Eye (tissue), 1 donor: Measurements from ENCODE around the gene MISP3.
"Not testable (repeated sequence)": the region's sequence is repeated elsewhere in the genome, so short reads cannot be mapped to it uniquely, and the experiment has no call there.

Source experiments
- DNase-seq: peaks from one replicate; pipeline ENCODE4 v3.0.0-alpha.2; 2015

Gene MISP3

DNA sequence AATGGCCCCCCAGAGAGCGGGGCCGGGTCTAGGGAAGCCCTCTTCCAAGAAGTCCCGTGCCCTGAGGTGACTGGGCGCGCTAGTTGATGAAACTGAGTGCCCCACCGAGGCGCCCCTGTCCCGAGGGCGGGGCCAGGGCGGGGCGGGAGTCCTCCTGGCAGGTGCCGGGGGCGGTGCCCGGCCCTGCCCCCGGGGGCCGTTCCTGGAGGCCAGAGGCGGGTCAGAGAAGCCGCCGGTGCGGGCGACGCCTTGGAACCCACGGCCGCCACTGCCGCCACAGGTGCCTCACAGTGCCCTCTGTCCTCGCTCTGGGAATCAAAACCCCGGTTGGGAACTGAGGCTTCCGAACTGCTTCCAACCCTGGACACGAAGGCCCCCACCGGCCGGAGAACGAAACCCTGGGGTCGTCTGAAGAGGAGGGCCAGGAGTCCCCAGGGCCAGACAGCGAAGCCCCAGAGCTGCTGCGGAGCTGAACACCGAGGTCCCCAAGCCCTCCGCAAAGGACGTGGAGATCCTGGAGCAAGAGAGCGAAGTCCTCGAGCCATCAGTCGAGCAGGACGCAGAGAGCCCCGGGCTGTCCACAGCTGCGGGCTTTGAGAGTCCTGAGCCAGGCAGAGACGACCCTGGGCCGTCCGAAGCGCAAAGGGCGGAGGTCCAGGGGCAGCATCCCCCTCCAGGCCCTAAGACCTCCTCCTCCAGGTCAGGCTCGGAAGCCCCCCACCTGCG lies at the start of gene MISP3:
Gene MISP3 (plus strand): TSS at position 252 of the 726 bp plus-strand sequence. CDS start 524 bp downstream, outside the sequence.
- DNase-seq: peak; percentile 72

GRCh38 chr19:14023404-14024235 lies 49.0 kb upstream of the MISP3 start:
- DNase-seq: peak; percentile 31

GRCh38 chr19:14026652-14027192 lies 45.9 kb upstream of the MISP3 start:
- not testable (repeated sequence) for DNase-seq

- DNase-seq: no peak
Observed at GRCh38 chr19:14027856-14028450, 44.6 kb upstream of the MISP3 start, which contains the start of gene RLN3. Gene RLN3, plus strand, starts transcription at chr19:14028148. Its CDS starts 57 bp downstream, at chr19:14028205.

- DNase-seq: no peak
Observed at GRCh38 chr19:14028901-14029300, 43.7 kb upstream of the MISP3 start.

GRCh38 chr19:14030997-14031718 lies 41.4 kb upstream of the MISP3 start:
- no peak for DNase-seq

GRCh38 chr19:14031719-14032480 lies 40.7 kb upstream of the MISP3 start, which contains the start of gene IL27RA:
Gene IL27RA, plus strand, starts transcription at chr19:14031762. Its CDS starts 111 bp downstream, at chr19:14031873.
- DNase-seq: peak; percentile 85

GRCh38 chr19:14033946-14034345 lies 38.6 kb upstream of the MISP3 start:
- no peak for DNase-seq

GRCh38 chr19:14035159-14035558 lies 37.4 kb upstream of the MISP3 start:
- not testable (repeated sequence) for DNase-seq

GRCh38 chr19:14035706-14036105 lies 36.9 kb upstream of the MISP3 start:
- no peak for DNase-seq

GRCh38 chr19:14039181-14039580 lies 33.4 kb upstream of the MISP3 start:
- no peak for DNase-seq

- DNase-seq: peak; percentile 85
Observed at GRCh38 chr19:14042659-14043608, 29.7 kb upstream of the MISP3 start.

- not testable (repeated sequence) for DNase-seq
Observed at GRCh38 chr19:14047866-14048265, 24.7 kb upstream of the MISP3 start.

DNA sequence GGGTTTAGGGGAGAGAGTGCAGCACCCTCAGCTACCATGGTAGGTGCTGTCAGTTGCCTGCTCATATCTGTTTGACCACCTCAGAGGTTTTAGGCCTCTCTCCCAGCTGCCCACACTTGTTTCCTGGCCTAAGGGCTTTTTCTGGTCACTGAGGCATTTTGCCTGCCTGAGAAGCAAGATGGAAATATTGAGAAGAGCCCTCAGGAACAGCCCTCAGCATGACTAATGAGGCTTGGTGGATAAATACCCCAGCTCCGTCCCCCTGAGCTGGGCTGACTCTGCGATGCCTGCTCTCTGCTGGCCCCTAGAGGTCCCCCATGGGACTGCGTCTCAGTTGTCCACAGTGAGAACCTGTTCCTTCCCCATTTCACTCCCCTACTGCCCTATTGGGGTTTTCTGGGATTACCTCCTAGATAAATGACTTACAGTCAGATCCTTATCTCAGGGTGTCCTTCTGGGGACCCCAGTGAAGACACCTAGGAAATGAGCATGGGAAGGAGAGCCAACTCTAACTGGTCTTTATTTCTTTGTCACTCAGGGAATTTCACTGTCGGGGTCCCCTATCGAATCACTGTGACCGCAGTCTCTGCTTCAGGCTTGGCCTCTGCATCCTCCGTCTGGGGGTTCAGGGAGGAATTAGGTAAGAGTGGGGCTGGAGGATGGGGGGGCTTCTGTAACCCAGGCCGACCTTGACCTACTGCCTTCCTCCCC lies 24.0 kb upstream of the MISP3 start:
- no peak for DNase-seq

DNA sequence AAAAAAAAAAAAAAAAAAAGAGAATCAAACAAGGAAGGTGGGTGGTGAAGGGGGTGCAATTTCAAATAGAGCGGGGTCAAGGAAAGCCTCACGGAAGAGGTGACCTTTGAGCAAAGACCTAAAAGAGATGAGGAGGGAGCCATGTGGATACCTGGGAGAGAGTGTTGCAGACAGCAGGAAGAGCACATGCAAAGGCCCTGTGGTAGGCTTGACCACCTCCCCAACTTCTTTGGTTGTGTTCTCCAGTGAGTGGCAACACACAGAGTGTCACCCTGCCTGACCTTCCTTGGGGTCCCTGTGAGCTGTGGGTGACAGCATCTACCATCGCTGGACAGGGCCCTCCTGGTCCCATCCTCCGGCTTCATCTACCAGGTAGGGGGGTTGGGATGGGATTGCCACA lies 22.1 kb upstream of the MISP3 start:
- DNase-seq: no peak

DNA sequence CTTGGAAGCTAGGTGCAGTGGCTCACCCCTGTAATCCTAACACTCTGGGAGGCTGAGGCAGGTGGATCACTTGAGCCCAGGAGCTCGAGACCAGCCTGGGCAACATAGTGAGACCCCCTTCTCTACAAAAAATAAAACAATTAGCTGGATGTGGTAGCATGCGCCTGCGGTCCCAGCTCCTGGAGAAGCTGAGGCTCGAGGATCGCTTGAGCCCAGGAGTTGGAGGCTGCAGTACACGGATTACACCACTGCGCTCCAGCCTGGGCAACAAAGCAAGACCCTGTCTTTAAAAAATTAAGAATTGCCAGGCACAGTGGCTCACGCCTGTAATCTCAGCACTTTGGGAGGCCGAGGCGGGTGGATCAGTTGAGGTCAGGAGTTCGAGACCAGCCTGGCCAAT lies 21.6 kb upstream of the MISP3 start:
- not testable (repeated sequence) for DNase-seq

DNA sequence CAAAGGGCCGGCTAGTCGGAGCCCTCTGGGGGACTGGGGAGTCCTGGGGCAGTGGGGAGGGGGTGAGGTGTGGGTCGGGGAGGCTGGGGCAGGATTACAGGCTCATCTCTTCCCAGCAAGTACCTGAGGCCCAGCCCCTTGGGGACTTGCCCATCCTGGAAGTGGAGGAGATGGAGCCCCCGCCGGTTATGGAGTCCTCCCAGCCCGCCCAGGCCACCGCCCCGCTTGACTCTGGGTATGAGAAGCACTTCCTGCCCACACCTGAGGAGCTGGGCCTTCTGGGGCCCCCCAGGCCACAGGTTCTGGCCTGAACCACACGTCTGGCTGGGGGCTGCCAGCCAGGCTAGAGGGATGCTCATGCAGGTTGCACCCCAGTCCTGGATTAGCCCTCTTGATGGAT lies 20.6 kb upstream of the MISP3 start:
- DNase-seq: no peak

DNA sequence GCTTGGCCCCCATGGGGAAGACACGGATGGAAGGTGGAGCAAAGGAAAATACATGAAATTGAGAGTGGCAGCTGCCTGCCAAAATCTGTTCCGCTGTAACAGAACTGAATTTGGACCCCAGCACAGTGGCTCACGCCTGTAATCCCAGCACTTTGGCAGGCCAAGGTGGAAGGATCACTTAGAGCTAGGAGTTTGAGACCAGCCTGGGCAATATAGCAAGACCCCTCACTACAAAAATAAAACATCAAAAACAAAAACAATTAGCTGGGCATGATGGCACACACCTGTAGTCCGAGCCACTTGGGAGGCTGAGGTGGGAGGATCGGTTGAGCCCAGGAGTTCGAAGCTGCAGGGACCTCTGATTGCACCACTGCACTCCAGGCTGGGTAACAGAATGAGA lies 20.1 kb upstream of the MISP3 start:
- DNase-seq: no peak

- DNase-seq: no peak
Observed at GRCh38 chr19:14053032-14053431, 19.6 kb upstream of the MISP3 start.

GRCh38 chr19:14053500-14053899 lies 19.1 kb upstream of the MISP3 start:
- DNase-seq: no peak
